Endodermal cell (in vitro differentiated cells): ENCODE data around the gene YWHAE. TPM values are rescaled to one million over a fixed set of nuclear protein-coding genes. Genes with fewer than 3 reads are reported as not detected.
"Not testable (repeated sequence)": the region's sequence is repeated elsewhere in the genome, so short reads cannot be mapped to it uniquely, and the experiment has no call there.

Experiments
- DNase-seq: peaks from one replicate; pipeline ENCODE4 v3.0.0-alpha.2; 2017
- H3K27ac ChIP-seq: 2 replicates; pipeline ENCODE4 v1.5.1; 2013; ENCODE audit warnings: mild to moderate bottlenecking, low read depth, low read length, moderate library complexity
- H3K27me3 ChIP-seq: 2 replicates; pipeline ENCODE4 v1.6.1; 2013; ENCODE audit warnings: mild to moderate bottlenecking, low read length, moderate library complexity; ENCODE audit not compliant: insufficient read depth, control insufficient read depth, poor library complexity, severe bottlenecking
- H3K36me3 ChIP-seq: 2 replicates; pipeline ENCODE4 v1.7.0; 2013; ENCODE audit warnings: mild to moderate bottlenecking, low read length, moderate library complexity; ENCODE audit not compliant: control insufficient read depth, insufficient read depth
- H3K4me1 ChIP-seq: one replicate; pipeline ENCODE4 v1.7.0; 2013; ENCODE audit warnings: low read length; ENCODE audit not compliant: control insufficient read depth, insufficient read depth
- H3K4me3 ChIP-seq: 2 replicates; pipeline ENCODE4 v1.5.1; 2013; ENCODE audit warnings: mild to moderate bottlenecking, low read length, moderate library complexity
- H3K9ac ChIP-seq: 2 replicates; pipeline ENCODE4 v1.6.1; 2013; ENCODE audit warnings: mild to moderate bottlenecking, low read length, moderate library complexity; ENCODE audit not compliant: poor library complexity, severe bottlenecking; ENCODE audit errors: extremely low read depth
- H3K9me3 ChIP-seq: 2 replicates; pipeline ENCODE4 v1.6.1; 2013; ENCODE audit warnings: mild to moderate bottlenecking, low read length, moderate library complexity; ENCODE audit not compliant: control insufficient read depth
- H3K27ac Mint-ChIP-seq: 2 replicates; pipeline ENCODE4 v1.8.0; 2020; ENCODE audit warnings: mixed read lengths
- H3K27me3 Mint-ChIP-seq: 2 replicates; pipeline ENCODE4 v1.8.0; 2021; ENCODE audit warnings: mild to moderate bottlenecking, mixed read lengths; ENCODE audit not compliant: insufficient read depth
- H3K36me3 Mint-ChIP-seq: 2 replicates; pipeline ENCODE4 v1.8.0; 2020; ENCODE audit warnings: low read depth, mixed read lengths
- H3K4me1 Mint-ChIP-seq: 2 replicates; pipeline ENCODE4 v1.8.0; 2020; ENCODE audit warnings: mixed read lengths
- H3K4me3 Mint-ChIP-seq: 2 replicates; pipeline ENCODE4 v1.8.0; 2020; ENCODE audit warnings: mild to moderate bottlenecking, moderate library complexity, mixed read lengths
- H3K9me3 Mint-ChIP-seq: 2 replicates; pipeline ENCODE4 v1.8.0; 2020; ENCODE audit warnings: mild to moderate bottlenecking, mixed read lengths
- CTCF ChIP-seq: fragments of 200-600 bp; sonication (generic); conservative IDR thresholded peaks from 2 replicates; pipeline ENCODE4 v1.5.0; 2021; ENCODE audit warnings: antibody characterized with exemption, mild to moderate bottlenecking
- WGBS, 2 experiments: methylation state at CpG; one replicate each; pipeline versions ENCODE4 v1.1.5 to v1.1.7; 2013; ENCODE audit warnings: missing lambda C conversion rate in 2 of 2, mixed read lengths in 1 of 2; ENCODE audit not compliant: insufficient coverage in 1 of 2, insufficient read length in 1 of 2; 5-methylcytosine and 5-hydroxymethylcytosine counted together
- total RNA-seq, 2 donors: library from RNA; stranded (reverse); fragmentation: NEBNext Ultra II Directional in 1 of 2; extraction: Animal tissue kit (Norgen Biotek cat#: 25700) in 1 of 2; gene quantifications; 2 replicates in 1 of 2; 3 replicates in 1 of 2; pipeline ENCODE4 v1.2.1, GENCODE V29; 2021

Gene YWHAE
- total RNA-seq, 2 donors from 2014 or later = 1,225 to 1,349 TPM

GRCh38 chr17:1398028-1398427 is 2.0 kb downstream of the YWHAE start:
- peak overlapping the region; percentile 98 for H3K9ac ChIP-seq
- peak overlapping the region; percentile 100 for H3K4me3 Mint-ChIP-seq
- peaks cover 30% of the 10 kb centered on the region for H3K4me1 Mint-ChIP-seq
- H3K4me3 ChIP-seq = peak overlapping the region; percentile 95
- H3K36me3 Mint-ChIP-seq = peaks cover 29% of the 10 kb centered on the region
- WGBS, 2 experiments = 0 to 29% methylated on average over 1 to 2 of the region's 2 CpGs
- peak overlapping the region; percentile 100 for H3K27ac Mint-ChIP-seq
- DNase-seq = no peak
- H3K36me3 ChIP-seq = peaks cover 22% of the 10 kb centered on the region
- TF ChIP-seq CTCF = no peak
- H3K27me3 Mint-ChIP-seq = no peaks in the 10 kb centered on the region
- no peaks in the 10 kb centered on the region for H3K9me3 Mint-ChIP-seq
- H3K4me1 ChIP-seq = no peaks in the 10 kb centered on the region
- H3K9me3 ChIP-seq = no peaks in the 10 kb centered on the region
- H3K27me3 ChIP-seq = no peaks in the 10 kb centered on the region
- no peak overlapping the region for H3K27ac ChIP-seq

- not testable (repeated sequence) for H3K9ac ChIP-seq, H3K27me3 Mint-ChIP-seq, H3K27ac ChIP-seq, H3K4me3 ChIP-seq, H3K9me3 Mint-ChIP-seq, H3K27me3 ChIP-seq, DNase-seq, H3K9me3 ChIP-seq, H3K4me1 ChIP-seq
- peak overlapping the region; percentile 79 for H3K27ac Mint-ChIP-seq
- peaks cover 42% of the 10 kb centered on the region for H3K4me1 Mint-ChIP-seq
- H3K36me3 ChIP-seq = peaks cover 27% of the 10 kb centered on the region
- 95 to 96% methylated on average over 24 to 26 of the region's 26 CpGs for WGBS, 2 experiments
- H3K4me3 Mint-ChIP-seq = peak overlapping the region; percentile 13
- peaks cover 34% of the 10 kb centered on the region for H3K36me3 Mint-ChIP-seq
Observed at GRCh38 chr17:1395876-1396665, 4.0 kb downstream of the YWHAE start.

DNA sequence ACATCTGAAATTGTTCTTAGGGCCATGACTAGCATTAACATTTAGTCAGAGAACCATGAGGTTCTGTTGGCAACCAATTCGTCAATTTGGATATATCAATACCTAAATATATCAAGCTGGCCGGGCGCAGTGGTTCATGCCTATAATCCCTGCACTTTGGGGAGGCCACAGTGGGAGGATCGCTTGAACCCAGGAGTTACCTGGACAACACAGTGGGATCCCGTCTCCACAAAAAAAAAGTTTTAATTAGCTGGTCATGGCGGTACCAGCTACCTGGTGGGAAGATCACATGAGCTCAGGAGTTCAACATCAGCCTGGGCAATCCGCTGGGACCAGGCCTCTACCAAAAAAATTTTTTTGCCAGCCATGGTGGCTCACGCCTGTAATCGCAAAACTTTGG is 8.4 kb downstream of the YWHAE start:
- Mint-ChIP-seq H3K4me3 (no peak overlapping the region), H3K27me3 (no peaks in the 10 kb centered on the region), H3K4me1 (peaks cover 42% of the 10 kb centered on the region), H3K36me3 (peaks cover 23% of the 10 kb centered on the region), H3K9me3 (no peaks in the 10 kb centered on the region), H3K27ac (peak overlapping the region; percentile 78)
- H3K4me1 ChIP-seq = peaks cover 5% of the 10 kb centered on the region
- H3K9me3 ChIP-seq = no peaks in the 10 kb centered on the region
- 92 to 93% methylated on average over 9 of the region's 9 CpGs for WGBS, 2 experiments
- peaks cover 48% of the 10 kb centered on the region for H3K36me3 ChIP-seq
- no peak for DNase-seq
- peak overlapping the region; percentile 61 for H3K4me3 ChIP-seq
- no peak overlapping the region for H3K27ac ChIP-seq
- H3K9ac ChIP-seq = no peak overlapping the region
- no peaks in the 10 kb centered on the region for H3K27me3 ChIP-seq
- TF ChIP-seq CTCF = no peak
